ENCODE results near the gene EXOC4. TPM values are rescaled to one million over a fixed set of nuclear protein-coding genes. Genes with fewer than 3 reads are reported as not detected.

EXOC4 gene
- total RNA-seq, 1 donor from 2014 or later = 56.4 TPM

DNA sequence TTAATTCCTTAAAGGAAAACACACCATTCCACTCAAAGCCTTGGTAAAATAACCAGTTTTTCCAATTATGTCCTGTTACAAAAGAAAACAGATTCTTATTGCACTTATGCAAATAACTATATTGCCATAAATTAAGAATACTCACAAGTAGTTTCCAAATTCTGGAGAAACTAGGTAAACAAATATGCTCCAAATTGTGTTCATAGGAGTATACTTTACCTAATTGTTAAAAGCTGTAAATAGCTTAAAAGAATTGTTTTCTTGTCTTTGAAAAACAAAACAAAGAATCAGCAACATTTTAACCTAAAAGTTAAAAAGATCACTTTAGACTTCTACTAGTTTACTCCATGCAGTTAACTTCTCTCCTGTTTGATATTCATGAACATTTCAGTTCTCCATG lies 835.3 kb downstream of the EXOC4 start:
- no peak for ATAC-seq

GRCh38 chr7:134089446-134089845 lies 836.6 kb downstream of the EXOC4 start:
- ATAC-seq = no peak

- no peak for ATAC-seq
Measured at GRCh38 chr7:134098072-134098471, 845.2 kb downstream of the EXOC4 start.

- no peak for ATAC-seq
Measured at GRCh38 chr7:134101716-134102115, 848.8 kb downstream of the EXOC4 start.

DNA sequence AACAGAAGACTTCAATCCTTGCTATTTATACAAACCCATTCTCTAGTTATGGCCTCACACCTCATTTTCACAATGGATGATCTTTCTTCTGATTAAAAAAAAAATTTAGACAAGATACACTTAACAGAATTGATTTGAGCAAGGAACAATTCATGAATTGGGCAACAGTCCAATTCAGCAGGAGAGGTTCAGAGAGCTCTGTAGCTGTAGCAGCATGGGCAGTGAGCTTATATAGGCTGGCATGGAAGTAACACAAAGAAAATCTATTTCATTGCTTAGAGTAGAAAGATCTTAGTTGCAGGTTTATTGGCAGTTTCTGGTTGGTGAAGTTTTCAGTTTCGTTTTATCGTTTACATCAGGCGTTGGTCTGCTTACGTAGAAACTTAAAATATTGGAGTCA lies 851.3 kb downstream of the EXOC4 start:
- no peak for ATAC-seq

DNA sequence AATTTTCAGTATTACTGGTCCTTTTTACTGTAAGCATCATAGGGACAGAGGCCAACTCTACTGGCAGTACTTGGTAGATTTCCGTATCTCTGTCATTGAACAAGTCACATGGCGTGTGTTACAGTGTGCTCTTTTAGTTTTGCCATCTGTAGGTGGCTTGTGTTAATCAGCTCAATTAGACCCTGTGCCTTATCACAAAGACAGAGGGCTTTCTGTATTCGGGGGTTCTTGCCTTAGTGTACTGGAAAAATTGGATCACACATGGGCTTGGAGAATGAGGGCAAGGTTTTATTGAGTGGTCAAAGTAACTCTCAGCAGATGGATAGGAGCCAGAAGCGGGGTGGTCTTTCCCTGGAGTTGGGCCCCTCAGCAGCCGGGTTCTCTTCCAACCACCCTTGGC lies 853.0 kb downstream of the EXOC4 start:
- ATAC-seq = no peak

DNA sequence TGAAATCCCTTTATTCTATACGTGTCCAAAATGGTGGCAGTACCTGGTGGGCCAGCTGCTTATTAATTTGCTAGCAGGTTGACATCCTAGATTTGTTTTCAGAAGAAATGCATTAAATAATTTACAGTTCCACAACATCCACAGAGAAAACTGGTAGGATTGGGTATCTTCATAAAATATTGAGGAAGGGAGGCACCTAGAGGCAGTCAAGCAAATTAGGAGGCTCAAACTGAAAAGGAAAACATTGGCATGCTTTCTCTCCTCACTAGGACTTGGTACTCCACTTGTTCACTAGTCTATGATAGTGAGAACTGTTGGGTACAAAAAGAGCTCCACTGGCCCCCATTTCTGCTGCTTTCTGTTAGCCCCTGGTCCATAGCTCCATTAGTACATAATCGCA lies 855.9 kb downstream of the EXOC4 start:
- ATAC-seq = no peak

DNA sequence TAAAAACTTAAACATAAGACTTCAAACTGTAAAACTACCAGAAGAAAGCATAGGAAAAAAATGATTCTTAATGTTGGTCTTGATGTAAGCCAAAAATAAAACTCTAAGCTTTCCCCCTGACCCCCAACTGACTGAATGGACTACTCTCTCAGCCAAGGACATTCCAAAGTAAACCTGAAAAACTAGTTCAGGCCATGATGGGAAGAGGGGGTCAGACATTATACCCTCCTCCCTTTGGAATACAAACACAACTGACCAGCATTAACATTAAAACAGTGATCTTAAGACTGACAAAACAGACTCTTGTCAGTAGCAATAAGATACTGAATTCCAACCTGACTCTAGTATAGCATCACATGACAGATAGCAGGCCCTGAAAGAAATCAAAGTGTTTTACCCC lies 860.8 kb downstream of the EXOC4 start:
- no peak for ATAC-seq

- ATAC-seq = no peak
Measured at GRCh38 chr7:134114992-134115391, 862.1 kb downstream of the EXOC4 start.

Other genes starting within 250 kb of the EXOC4 start
- 33.1 TPM for gene CHCHD3, start 171.0 kb upstream of the EXOC4 start, total RNA-seq